HG02943 (cell line): ENCODE measurements around the gene ARHGAP12.
"Not testable (repeated sequence)": the region's sequence is repeated elsewhere in the genome, so short reads cannot be mapped to it uniquely, and the experiment has no call there.

Experiments
- ATAC-seq: cut with Tn5 transposase; IDR thresholded peaks from one replicate; pipeline ENCODE4 v1.9.1; 2021; ENCODE audit warnings: mild to moderate bottlenecking, low read depth, moderate library complexity; ENCODE audit not compliant: unreplicated experiment

The ARHGAP12 gene

DNA sequence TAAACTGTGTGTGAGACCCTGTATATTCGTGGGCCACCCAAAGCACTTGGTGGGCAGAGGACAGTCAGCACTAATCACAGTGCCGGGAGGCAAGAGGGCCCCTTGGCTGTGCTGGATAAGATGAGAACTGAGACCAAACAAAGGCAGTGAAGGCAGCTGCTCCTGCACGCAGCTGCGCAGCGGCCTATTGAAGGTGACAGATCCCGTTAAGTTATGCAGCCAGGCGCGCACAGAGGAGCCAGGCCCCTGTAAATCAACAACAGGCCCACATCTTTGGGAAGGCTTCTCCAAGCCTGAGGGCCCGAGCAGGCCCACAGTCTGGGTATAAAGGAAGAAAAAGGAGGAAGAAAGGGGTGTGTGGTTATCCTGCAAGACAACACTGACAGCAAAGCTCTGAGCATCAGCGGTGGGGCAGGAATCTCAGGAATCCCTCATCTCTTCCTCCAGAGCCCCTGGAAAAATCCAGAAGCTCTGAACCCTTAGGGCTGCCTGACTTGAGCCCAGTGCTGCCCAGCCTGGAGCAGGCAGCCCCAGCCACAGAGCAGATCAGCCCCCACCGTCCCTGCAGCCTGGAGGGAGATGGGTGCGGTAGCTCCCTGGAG lies 154.2 kb downstream of the ARHGAP12 start:
- no peak for ATAC-seq

- ATAC-seq: no peak
Observed at GRCh38 chr10:31773749-31774298, 154.8 kb downstream of the ARHGAP12 start.

- no peak for ATAC-seq
Observed at GRCh38 chr10:31771331-31771831, 157.2 kb downstream of the ARHGAP12 start.

DNA sequence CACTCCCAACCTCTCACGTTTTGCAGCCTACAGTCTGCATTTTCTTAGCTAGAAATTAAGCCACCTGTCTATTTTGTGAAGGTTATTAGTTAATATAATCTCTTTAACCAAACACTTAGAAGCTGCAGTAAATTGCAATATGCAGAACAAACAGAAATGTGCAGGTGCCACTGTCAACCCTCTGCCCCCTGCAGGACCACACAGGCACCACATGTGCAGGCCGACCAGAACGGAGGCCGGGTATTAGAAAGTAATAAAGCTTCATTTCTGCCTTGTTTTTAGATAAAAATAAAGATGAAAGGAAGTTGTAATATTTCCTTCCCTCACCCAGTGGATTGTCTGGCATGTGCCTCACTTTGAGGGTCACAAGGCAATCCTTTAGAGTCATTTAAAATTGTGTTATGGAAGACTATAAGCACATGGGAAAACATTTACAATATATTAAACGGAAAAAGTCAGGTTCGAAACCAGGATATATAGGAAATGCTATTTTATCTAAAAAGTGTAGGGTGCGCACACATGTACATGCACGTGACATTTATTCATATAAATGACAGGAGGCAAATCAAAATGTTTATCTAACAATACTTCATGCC lies 158.2 kb downstream of the ARHGAP12 start:
- ATAC-seq: no peak

DNA sequence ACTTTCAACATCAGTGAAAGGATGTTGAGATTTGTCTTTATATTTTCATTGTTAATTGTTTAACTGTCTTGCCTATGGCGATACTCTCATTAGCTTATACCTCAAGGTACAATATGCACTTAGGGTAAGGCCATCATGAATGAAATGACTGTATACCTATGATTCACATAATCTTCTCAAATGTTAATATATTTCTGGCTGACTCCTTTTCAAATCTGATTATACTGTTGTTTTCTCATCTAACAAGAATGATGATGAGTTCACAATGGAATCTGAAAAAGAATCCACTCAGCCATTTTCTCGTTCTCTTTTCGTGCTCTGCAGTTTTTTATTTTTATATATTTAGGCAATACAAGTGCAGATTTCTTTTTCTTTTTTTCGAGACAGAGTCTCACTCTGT lies 159.1 kb downstream of the ARHGAP12 start:
- no peak for ATAC-seq

DNA sequence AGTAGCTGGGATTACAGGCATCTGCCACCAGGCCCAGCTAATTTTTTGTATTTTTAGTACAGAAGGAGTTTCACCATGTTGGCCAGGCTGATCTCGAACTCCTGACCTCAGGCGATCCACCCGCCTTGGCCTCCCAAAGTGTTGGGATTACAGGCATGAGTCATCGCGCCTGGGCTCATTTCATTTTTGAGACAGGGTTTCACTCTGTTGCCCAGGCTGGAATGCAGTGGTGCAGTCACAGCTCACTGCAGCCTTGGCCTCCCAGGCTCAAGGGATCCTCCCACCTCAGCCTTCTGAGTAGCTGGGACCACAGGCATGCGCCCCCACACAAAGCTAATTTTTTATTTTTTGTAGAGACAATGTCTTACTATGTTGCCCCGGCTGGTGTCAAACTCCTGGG lies 159.7 kb downstream of the ARHGAP12 start:
- not testable (repeated sequence) for ATAC-seq

GRCh38 chr10:31768467-31768866 lies 160.2 kb downstream of the ARHGAP12 start:
- ATAC-seq: no peak

DNA sequence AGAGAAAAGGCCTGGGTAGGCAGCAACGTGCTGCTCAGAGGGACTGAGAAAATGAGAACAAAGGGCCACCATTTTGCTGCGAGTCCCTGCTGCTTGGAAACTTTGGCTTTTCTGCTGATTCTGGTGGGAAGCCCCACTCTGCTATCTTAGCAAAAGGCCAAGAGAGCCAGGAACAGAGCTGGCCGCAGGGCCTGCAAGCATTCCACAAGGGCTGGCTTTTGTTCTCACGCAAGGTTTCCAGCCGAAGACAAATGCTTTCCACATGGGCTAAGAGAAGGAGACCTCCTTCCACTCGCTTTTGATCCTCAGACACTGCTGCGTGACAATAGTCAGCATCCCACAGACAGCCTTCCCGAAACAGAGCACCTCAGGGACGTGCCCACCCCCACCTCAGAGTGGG lies 163.1 kb downstream of the ARHGAP12 start:
- ATAC-seq: no peak

DNA sequence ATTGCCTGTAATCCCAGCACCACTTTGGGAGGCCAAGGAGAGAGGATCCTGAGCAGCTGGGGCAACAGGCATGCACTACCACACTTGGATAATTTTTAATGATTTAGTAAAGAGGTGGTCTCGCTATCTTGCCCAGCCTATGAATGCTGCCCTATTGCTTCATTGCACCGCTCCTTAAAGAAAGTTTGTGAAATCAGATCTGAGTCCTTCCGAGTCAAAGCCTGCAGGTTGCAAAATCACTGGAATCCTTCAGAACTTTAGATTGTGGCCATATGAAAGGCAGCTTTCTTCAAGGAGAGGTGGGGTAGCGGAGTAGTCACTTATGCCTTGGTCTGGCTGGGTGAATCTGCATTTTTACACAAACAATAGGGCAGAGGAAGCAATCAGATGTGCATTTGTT lies 166.3 kb downstream of the ARHGAP12 start:
- no peak for ATAC-seq

GRCh38 chr10:31761156-31761555 lies 167.5 kb downstream of the ARHGAP12 start:
- ATAC-seq: no peak

- no peak for ATAC-seq
Observed at GRCh38 chr10:31760674-31761081, 168.0 kb downstream of the ARHGAP12 start.

- ATAC-seq: peak; percentile 96
Observed at GRCh38 chr10:31759799-31760626, 168.6 kb downstream of the ARHGAP12 start.

DNA sequence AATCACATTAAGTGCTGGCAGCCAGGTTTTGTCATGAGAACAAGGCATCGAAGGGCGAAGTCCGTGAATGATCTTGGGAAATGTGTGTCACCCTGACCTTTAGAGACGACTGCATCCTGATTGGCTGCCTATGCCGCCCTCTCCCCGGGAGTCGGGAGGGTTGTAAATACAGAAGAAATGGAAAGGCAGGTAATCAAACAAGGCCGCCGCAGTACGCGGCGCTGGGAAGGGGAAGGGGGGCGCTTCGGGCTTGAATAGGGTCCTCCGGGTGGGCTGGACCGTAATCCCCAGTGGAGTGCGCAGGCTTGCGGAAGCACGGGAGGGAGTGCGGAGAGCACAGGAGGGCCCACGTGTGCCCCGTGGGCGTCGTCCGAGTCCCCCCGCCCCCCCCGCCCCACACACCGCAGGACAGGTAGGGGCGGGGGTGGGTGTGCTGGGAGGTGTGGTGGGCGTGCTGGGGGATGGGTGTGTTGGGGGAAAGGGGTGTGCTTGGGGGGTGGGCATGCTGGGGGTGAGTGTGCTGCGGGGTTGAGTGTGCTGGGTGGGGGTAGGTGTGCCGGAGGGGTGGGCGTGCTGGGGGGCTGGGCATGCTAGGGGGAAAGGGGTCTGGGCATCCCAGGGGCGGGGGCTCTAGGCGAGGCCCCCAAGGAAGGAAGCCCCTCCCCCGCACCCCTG lies 169.4 kb downstream of the ARHGAP12 start:
- no peak for ATAC-seq

DNA sequence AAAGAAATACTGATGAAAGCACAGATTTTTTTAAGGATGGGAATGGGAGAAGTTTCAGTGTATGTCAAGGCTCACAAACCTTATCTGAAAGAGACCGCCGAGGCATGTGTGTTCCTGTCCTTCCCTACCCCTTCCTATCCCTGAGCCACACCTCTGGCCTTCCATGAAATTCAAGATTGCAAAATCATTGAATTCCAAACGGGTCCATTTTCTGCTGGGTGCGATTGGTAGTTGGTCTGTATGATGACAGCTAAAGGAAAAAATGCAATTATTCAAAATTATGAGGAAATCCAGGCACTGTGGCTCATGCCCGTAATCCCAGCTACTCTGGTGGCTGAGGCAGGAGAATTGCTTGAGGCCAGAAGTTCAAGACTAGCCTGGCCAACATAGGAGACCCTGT lies 170.1 kb downstream of the ARHGAP12 start:
- no peak for ATAC-seq

DNA sequence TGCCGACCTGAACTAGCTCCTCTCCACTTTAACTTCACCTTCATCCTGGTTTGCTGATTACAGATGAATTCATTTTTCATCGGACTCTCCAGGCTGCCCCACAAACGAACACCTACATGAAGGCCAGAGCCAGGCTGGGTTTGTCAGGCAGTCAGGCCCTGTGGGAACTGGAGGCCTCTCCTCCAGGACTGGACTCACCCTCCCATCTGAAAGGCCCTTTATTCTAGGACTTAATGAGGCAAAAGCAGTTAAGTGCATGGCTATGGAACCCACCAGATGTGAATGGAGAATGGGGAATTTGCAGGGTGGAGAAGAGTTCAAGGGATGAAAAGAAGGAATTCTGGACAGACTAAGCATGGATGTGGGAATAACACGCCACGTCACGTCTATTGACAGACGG lies 170.8 kb downstream of the ARHGAP12 start:
- no peak for ATAC-seq

DNA sequence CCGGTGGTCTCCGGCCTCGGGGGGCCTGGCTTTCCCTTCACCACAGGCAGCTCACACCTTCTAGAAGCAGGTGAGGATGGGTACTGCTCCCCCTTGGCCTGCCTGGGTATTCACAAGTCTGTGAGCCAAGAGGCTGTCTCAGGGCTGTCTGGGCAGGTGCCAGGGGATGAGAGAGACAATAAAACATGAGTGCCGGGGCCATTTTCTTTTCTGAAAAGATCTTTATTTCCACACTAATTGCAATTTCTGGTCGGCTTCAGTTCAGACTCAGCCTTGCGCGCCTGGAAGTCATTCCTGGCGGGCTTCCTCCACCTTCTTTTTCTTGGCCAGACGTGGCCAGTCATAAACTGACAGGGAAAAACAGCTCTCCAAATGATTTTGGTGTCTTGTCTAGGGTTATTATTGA lies 171.2 kb downstream of the ARHGAP12 start:
- ATAC-seq: no peak

- ATAC-seq: no peak
Observed at GRCh38 chr10:31756729-31757110, 171.9 kb downstream of the ARHGAP12 start.

DNA sequence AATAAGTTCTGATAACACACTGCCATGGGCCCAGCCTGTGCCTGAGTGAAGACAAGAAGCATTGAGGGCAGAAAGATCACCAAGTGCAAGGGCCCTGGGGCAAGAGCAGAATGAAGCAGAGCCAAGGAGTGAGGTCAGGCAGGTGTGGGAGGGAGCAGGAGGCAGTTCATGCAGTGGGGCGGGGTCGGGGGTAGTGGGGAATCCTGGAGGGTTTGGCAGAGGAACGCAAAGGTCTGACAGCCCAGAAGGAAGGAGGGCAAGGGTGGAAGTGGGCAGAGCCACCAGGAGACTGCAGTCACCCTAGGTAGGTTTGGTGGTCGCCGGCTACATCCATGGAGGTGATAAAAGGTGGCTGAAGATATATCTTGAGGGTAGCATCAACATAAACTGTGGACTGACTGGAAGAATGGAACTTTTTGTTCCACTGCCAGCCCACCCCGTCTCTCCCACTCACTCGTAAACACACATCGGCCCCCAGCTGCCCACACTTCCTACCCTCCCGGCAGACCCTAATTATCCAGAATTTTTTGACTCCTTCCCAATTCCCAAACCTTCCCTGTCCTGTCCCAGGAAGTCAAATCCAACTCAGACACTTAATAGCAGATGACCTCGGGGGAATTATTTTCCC lies 172.4 kb downstream of the ARHGAP12 start:
- ATAC-seq: no peak
